Activated gamma-delta T cell (primary cell): ENCODE results near the gene ADCY2.

ENCODE experiments used
- DNase-seq: peaks from one replicate; lab custom pipeline; 2025; lab: John Stamatoyannopoulos, UW

Gene ADCY2

DNA sequence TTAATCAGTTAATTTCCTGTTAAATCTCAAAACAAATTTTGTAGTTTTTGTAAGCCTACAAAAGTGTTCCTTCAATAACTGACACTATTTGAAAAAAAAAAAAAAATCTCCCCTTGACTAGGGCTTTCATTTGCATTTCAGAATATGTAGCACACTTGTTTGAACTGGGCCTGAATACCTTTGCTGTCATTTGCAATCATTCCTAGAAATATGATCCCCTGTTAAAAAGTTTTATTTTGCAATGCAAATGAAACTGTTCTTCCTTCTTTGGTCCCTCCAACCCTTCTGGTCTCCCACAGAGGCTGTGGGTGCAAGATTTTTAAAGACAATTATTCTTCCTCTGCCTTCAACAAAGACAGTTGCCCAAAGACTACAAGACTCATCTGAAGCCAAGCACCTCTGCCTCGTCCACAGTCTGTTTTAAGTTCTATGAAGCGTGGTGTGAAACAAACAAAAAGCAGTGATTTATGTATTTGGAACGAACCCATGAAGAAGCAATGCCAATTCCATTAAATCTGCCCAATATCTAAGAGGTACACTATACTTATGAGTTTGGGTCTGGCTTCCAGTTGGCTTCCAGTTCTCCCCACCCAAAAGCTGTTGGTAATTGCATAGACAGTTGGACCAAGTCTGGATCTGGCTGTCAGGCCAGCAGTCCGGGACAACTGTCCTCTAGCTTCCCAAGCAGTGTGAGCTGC lies 388.9 kb downstream of the ADCY2 start:
- DNase-seq: no peak

- DNase-seq: no peak
Measured at GRCh38 chr5:7787770-7788169, 391.8 kb downstream of the ADCY2 start.

GRCh38 chr5:7789567-7789966 lies 393.6 kb downstream of the ADCY2 start:
- DNase-seq: no peak

DNA sequence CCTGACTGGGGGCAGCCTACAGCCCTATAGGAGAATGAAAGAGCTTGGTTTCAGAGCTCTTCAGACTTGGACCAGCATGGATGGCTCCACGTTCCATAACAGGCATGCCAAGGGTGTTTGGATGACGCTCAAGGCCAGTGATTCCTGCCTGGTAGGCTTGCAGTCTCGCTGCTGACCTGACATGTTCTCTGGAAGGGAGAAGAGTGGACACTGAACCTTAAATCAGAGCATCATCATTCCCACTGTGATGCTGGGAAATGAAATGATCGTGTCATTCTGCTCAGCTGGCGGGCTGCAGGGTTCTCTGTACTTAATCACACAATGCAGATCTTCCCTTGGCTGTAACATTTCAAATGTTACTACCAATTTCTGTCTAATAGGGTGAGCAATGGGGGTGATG lies 398.0 kb downstream of the ADCY2 start:
- no peak for DNase-seq

- DNase-seq: no peak
Measured at GRCh38 chr5:7794311-7794710, 398.4 kb downstream of the ADCY2 start.

DNA sequence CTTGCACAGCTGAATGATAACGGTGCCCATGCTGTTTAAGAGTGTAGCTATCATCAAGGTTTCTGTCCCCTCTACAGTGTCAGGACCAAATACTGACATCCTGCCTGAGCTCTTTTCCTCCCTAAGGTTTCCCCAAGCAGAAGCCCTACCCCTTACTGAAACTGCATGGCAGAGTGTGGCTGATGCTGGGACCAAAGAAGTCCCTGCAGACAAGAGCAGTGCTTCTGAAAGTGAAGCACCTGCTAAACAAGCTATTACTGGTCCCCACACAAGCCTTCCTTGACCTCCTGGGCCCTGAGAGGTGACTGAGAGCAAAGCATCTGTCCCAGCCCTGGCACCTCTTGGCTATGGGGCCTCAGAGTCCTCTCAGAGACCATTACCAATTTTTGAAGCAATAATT lies 398.9 kb downstream of the ADCY2 start:
- no peak for DNase-seq

DNA sequence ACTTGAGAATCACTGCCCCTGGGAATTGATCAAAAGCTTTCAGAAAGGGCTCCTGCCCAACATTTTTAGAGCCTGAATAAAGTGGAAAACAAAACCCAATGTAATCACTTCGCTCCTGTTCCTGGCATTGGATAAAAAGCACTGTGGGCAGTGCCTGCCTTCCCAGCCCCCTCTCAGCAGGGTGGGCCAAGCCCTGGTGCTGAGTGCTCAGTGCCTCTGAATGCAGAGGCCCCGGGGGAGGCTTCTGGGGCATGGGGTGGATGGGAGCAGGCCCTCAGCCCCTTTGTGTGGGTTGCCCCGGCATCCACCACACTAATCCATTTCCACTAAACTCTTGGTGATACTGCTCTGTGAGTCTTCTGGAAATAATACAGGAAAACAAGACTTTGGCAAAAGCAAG lies 399.4 kb downstream of the ADCY2 start:
- no peak for DNase-seq

- DNase-seq: no peak
Measured at GRCh38 chr5:7801891-7802614, 406.1 kb downstream of the ADCY2 start.

- DNase-seq: no peak
Measured at GRCh38 chr5:7802855-7803254, 406.9 kb downstream of the ADCY2 start.

DNA sequence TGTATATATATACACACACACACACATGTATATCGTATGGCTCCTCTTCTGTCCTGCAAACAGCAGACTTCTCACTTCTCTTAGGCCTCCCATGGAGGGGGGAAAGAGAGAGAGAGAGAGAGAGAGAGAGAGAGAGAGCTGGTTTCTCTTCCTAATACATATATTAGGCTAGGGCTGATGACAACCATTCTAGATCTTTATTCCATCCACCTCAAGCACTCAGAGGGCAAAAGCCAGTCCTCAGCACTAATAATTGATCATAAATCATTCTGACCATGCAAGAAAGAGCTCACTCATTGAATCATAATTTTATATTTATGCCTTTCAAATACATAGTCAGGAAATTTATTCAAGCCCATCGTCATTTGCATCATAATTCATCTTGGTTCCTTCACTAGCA lies 408.0 kb downstream of the ADCY2 start:
- no peak for DNase-seq

DNA sequence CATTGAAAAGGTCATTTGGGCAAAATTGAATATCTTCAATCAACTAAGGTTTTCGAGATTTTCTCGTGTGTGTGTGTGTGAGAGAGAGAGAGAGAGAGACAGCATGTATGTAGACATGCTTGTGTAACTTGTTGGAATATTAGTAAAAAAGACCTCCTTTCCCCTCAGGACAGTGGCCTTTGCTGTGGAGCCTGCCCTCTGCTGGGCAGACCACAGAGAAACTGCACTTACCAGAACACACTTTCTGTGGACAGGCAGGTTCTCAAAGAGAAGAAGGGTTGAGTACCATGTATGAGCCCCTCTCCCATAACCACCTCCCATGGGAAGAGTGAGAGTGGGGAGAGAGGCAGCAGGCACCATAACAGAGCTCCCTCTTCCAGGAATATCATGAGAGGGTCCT lies 409.4 kb downstream of the ADCY2 start:
- no peak for DNase-seq

DNA sequence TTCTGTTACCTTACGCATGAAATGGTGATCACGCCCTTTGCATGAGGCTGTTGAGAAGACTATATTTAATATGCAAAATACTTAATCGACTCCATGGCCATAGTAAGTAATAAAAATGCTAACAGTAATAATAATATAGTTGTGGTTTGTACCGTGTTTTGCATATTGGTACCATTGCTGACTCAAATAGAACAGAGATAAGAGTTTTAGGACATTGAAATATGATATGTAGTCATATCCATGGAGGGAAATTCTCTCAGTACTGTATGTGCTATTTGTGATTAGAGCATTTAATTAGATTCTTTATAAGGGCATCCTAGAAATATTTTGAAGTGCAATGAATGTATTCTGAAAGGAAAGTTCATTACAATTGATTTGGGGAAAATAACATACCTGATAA lies 413.1 kb downstream of the ADCY2 start:
- DNase-seq: no peak

DNA sequence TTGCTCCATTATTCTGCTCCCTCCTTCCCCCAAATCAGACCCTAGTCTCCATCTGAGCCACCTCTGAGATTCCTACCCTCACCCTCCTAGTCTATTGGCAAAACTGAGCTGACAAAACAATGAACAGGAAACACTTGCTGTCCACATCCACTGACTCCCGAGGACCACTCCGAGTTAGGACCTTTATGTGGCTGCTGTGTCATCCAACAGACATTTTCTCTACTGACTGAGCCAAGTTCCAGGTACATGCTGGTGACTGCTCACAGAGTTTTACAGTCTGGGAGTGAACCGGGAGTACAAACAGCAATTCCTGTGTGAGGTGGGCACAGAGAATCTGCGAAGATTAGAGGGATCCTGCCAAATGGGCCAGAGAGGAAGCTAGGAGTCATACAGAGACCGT lies 415.8 kb downstream of the ADCY2 start:
- DNase-seq: no peak

- no peak for DNase-seq
Measured at GRCh38 chr5:7813007-7813406, 417.1 kb downstream of the ADCY2 start.

- no peak for DNase-seq
Measured at GRCh38 chr5:7813576-7813975, 417.6 kb downstream of the ADCY2 start.

GRCh38 chr5:7814816-7815215 lies 418.9 kb downstream of the ADCY2 start:
- no peak for DNase-seq

DNA sequence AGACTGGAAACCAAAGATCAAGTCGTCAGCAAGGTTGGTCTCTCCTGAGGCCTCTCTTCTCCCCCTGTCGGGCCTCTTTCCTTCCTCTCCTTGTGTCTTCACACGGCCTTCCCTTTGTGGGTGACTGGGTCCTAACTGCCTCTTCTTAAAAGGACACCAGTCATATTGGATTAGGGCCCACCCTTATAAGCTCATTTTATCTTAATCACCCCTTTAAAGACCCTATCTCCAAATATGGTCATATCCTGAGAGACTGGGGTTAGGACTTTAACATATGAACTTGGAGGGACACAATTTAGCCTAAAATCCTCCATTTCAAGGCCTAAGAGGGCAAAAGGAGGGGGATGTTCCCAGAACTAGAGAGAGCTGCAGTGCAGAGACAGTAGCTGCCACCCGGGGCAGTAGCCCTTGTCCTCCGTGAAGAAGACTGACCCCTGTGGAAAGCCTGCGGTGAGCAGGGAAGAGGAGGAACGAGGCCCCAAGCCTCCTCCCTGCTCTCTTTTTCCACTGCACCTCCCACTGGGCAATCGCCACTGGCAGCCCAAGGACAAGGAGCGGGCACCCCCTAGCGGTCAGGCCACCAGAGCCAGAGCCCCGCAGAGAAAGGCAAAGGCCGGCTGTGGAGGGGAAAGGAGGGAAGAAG lies 420.1 kb downstream of the ADCY2 start:
- DNase-seq: no peak

DNA sequence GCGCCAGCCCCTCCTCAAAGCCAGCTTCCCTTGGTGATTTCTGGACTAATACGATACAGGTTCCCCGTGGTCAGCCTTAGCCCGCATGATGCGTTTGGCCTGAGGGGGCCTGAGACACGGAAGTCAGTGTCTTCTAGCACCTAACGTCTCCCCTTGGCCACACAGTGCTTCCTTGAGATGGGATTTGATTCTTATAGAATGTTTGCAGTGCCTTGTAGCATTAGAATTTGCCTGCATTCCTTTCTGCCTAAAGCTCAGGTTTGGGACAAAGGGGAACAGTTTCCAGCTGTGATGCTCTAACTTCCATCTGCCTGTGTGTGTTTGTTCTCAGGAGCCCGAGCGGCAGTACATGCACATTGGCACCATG lies 420.6 kb downstream of the ADCY2 start:
- DNase-seq: no peak

DNA sequence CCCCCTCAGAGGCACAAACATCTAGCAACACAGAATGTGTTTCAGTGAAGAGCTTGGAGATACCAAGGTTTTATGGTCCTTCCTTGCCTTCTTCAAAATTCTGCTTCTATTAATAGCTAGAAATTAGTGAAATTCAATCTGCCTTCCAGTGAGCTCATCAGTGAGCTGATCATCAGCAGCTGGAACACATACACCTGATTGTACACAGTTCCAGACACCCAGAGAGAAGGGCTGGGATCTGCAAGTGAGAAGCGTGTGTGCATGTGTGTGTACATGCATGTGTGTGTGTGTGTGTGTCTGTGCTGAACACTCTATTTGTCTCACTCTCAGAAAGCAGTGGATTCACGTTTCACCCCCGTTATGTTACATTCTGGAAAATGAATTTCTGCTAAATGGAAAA lies 426.5 kb downstream of the ADCY2 start:
- no peak for DNase-seq

- DNase-seq: no peak
Measured at GRCh38 chr5:7823594-7823993, 427.7 kb downstream of the ADCY2 start.

DNA sequence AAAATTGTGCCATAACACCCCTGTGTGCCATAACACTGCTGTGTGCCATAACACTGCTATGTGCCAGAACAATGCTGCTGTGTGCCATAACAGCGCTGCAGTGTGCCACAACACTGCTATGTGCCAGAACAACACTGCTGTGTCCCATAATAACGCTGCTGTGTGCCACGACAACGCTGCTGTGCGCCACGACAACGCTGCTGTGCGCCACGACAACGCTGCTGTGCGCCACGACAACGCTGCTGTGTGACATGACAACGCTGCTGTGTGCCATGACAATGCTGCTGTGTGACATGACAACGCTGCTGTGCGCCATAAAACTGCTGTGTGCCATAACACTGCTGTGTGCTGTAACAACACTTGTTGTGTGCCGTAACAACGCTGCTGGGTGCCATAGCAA lies 429.1 kb downstream of the ADCY2 start:
- DNase-seq: no peak

DNA sequence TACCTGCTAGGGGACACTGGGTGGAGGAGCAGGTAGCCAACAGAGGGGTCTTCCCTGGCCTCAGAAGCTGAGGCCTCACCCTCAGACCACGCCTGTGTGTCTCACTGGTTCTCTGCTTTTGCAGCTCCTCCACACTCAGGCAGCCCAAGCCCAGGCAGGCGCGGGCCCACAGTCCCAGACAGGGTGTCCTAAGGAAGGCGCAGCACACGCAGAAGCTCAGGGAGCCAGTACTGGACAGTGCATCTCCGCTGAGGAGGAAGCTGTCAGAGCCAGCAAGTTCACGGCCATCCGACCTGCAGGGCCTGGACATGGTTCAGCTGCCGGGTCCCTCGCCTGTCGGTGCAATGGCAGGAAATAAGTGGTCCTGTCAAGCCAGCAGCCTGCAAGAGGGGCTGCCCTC lies 429.7 kb downstream of the ADCY2 start:
- DNase-seq: no peak

DNA sequence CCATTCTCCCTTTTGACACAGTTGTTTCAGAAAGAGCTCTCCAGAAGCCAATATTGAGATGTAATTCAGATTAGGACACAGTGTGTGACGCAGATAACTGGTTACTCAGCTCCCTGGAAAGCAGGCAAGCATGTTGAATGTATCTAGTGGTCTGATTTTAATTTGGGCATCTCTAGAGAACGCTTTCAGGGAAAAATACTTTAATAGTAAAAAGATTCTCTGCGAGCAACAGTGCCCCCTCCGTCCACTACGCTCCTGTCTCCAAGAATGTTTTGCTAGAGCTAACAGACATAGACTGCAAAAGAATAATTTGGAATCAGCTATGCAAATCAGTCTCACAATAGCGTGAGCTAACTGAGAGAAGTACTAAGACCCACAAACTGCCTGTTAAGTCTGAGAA lies 431.7 kb downstream of the ADCY2 start:
- no peak for DNase-seq
